Measurements from ENCODE around the gene SGK1. TPM values are rescaled to one million over a fixed set of nuclear protein-coding genes. Genes with fewer than 3 reads are reported as not detected.

The SGK1 gene
- total RNA-seq, 1 experiment from 2014 or later, result 23.2 TPM

GRCh38 chr6:134323698-134324097 is 5.8 kb upstream of the SGK1 start:
- Mint-ChIP-seq H3K4me1 (peaks cover 8% of the 10 kb centered on the region), H3K4me3 (no peak overlapping the region), H3K36me3 (no peaks in the 10 kb centered on the region), H3K27ac (no peak overlapping the region), H3K9me3 (no peaks in the 10 kb centered on the region), H3K27me3 (ENCODE audit: low read depth) (peaks cover 11% of the 10 kb centered on the region)
- POLR2A ChIA-PET, result no interaction called here
- CTCF ChIA-PET, result no interaction called here
- TF ChIP-seq HMGXB4 (CRISPR knock-in tag; IDR thresholded peaks at IDR 0.05), result no peak
- no peak for TF ChIP-seq JAZF1 (CRISPR knock-in tag; IDR thresholded peaks at IDR 0.05)
- TF ChIP-seq STAT6 (CRISPR knock-in tag; conservative IDR thresholded peaks at IDR 0.05; ENCODE audit: low read depth), result no peak
- no peak for TF ChIP-seq ESRRA (CRISPR knock-in tag; IDR thresholded peaks at IDR 0.05; ENCODE audit: borderline replicate concordance)
- TF ChIP-seq TEAD4 (CRISPR knock-in tag; IDR thresholded peaks at IDR 0.05), result no peak
- TF ChIP-seq ATF6 (CRISPR knock-in tag; IDR thresholded peaks at IDR 0.05), result no peak
- TF ChIP-seq E2F4 (CRISPR knock-in tag; IDR thresholded peaks at IDR 0.05; ENCODE audit: borderline replicate concordance, low read depth), result no peak
- no peak for TF ChIP-seq ATF2 (CRISPR knock-in tag; IDR thresholded peaks at IDR 0.05; ENCODE audit: borderline replicate concordance, low read depth)
- no peak for TF ChIP-seq NFATC4 (CRISPR knock-in tag; IDR thresholded peaks at IDR 0.05)
- no peak for DNase-seq (ENCODE audit: low spot score)
- no peak for ATAC-seq

GRCh38 chr6:134323294-134323693 is 5.4 kb upstream of the SGK1 start:
- no peak for ATAC-seq
- ChIA-PET CTCF (no interaction called here), POLR2A (no interaction called here)
- Mint-ChIP-seq H3K4me3 (no peak overlapping the region), H3K27ac (no peak overlapping the region), H3K4me1 (peaks cover 11% of the 10 kb centered on the region), H3K27me3 (ENCODE audit: low read depth) (peaks cover 15% of the 10 kb centered on the region), H3K36me3 (no peaks in the 10 kb centered on the region), H3K9me3 (no peaks in the 10 kb centered on the region)
- TF ChIP-seq SMAD3 (CRISPR knock-in tag; IDR thresholded peaks at IDR 0.05; ENCODE audit: borderline replicate concordance) (no peak), EMX1 (CRISPR knock-in tag; IDR thresholded peaks at IDR 0.05) (no peak), ZNF396 (CRISPR knock-in tag; IDR thresholded peaks at IDR 0.05; ENCODE audit: borderline replicate concordance) (no peak), PRRX2 (CRISPR knock-in tag; IDR thresholded peaks at IDR 0.05) (no peak), ETV6 (CRISPR knock-in tag; IDR thresholded peaks at IDR 0.05) (no peak)
- DNase-seq (ENCODE audit: low spot score), result no peak

GRCh38 chr6:134322216-134322615 is 4.3 kb upstream of the SGK1 start:
- ATAC-seq (no peak), DNase-seq (ENCODE audit: low spot score) (no peak)
- H3K4me3 Mint-ChIP-seq, result no peak overlapping the region
- no peaks in the 10 kb centered on the region for H3K9me3 Mint-ChIP-seq
- H3K4me1 Mint-ChIP-seq, result peaks cover 19% of the 10 kb centered on the region
- H3K36me3 Mint-ChIP-seq, result no peaks in the 10 kb centered on the region
- CTCF ChIA-PET, result no interaction called here
- POLR2A ChIA-PET, result no interaction called here
- no peak overlapping the region for H3K27ac Mint-ChIP-seq
- peaks cover 26% of the 10 kb centered on the region for H3K27me3 Mint-ChIP-seq (ENCODE audit: low read depth)
- no peak for TF ChIP-seq PRDM15 (CRISPR knock-in tag; IDR thresholded peaks at IDR 0.05)
- no peak for TF ChIP-seq CTCF (IDR thresholded peaks at IDR 0.05)
- TF ChIP-seq ZNF423 (CRISPR knock-in tag; IDR thresholded peaks at IDR 0.05), result no peak
- TF ChIP-seq CREM (CRISPR knock-in tag; IDR thresholded peaks at IDR 0.05), result no peak
- no peak for TF ChIP-seq ZBTB21 (CRISPR knock-in tag; IDR thresholded peaks at IDR 0.05; ENCODE audit: borderline replicate concordance)
- TF ChIP-seq SMAD3 (CRISPR knock-in tag; IDR thresholded peaks at IDR 0.05; ENCODE audit: borderline replicate concordance), result no peak
